ENCODE data around the gene MTHFD1L.

DNA sequence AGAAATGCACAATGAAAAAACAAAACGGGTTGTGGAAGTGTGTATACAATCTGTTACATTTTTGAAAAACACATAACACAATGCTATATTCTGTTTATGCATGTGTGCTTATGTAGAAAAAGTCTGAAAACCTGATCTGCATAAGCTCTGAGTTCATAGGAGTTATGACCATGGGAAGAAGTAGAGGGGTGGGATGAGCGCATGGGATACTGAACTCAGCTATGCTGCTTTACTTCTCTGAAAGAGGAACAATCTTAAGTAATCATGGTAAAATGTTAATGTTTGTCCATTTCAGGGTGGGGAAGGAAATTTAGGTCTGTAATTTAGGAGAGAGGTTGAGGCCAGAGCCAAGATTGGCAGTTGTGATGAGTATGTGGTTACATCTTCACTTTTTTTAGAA lies 126.8 kb downstream of the MTHFD1L start:
- no peak for TF ChIP-seq POLR2A (IDR thresholded peaks at IDR 0.05)
- TF ChIP-seq, protein P1, sequence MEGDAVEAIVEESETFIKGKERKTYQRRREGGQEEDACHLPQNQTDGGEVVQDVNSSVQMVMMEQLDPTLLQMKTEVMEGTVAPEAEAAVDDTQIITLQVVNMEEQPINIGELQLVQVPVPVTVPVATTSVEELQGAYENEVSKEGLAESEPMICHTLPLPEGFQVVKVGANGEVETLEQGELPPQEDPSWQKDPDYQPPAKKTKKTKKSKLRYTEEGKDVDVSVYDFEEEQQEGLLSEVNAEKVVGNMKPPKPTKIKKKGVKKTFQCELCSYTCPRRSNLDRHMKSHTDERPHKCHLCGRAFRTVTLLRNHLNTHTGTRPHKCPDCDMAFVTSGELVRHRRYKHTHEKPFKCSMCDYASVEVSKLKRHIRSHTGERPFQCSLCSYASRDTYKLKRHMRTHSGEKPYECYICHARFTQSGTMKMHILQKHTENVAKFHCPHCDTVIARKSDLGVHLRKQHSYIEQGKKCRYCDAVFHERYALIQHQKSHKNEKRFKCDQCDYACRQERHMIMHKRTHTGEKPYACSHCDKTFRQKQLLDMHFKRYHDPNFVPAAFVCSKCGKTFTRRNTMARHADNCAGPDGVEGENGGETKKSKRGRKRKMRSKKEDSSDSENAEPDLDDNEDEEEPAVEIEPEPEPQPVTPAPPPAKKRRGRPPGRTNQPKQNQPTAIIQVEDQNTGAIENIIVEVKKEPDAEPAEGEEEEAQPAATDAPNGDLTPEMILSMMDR (IDR thresholded peaks at IDR 0.05): no peak
